H9 (cell line): ENCODE measurements around the gene TMEM156. TPM values are rescaled to one million over a fixed set of nuclear protein-coding genes. Genes with fewer than 3 reads are reported as not detected.

Source experiments
- DNase-seq: peaks from one replicate; pipeline ENCODE4 v3.0.0-alpha.2; 2017
- H2AFZ ChIP-seq: one replicate; pipeline ENCODE4 v1.6.1; 2013; ENCODE audit warnings: mild to moderate bottlenecking, low read length, control low read depth, moderate library complexity
- H2AK5ac ChIP-seq: 2 replicates; pipeline ENCODE4 v1.6.1; 2013; ENCODE audit warnings: low read length, control low read depth, mixed read lengths; ENCODE audit not compliant: insufficient read length
- H2BK120ac ChIP-seq: one replicate; pipeline ENCODE4 v1.6.1; 2013; ENCODE audit warnings: low read depth, mild to moderate bottlenecking, low read length, control low read depth, inconsistent platforms; ENCODE audit not compliant: poor library complexity, severe bottlenecking
- H2BK12ac ChIP-seq: 2 replicates; pipeline ENCODE4 v1.6.1; 2013; ENCODE audit warnings: low read length, control low read depth, mixed read lengths, low read depth; ENCODE audit not compliant: insufficient read length
- H2BK15ac ChIP-seq: 2 replicates; pipeline ENCODE4 v1.6.1; 2013; ENCODE audit warnings: low read depth, low read length, control low read depth
- H2BK20ac ChIP-seq: one replicate; pipeline ENCODE4 v1.6.1; 2013; ENCODE audit warnings: low read depth, mild to moderate bottlenecking, low read length, control low read depth, inconsistent platforms; ENCODE audit not compliant: poor library complexity, severe bottlenecking
- H2BK5ac ChIP-seq: 2 replicates; pipeline ENCODE4 v1.6.1; 2013; ENCODE audit warnings: low read length, control low read depth, mixed read lengths; ENCODE audit not compliant: insufficient read length
- H3K14ac ChIP-seq: 2 replicates; pipeline ENCODE4 v1.6.1; 2013; ENCODE audit warnings: low read length, control low read depth; ENCODE audit not compliant: insufficient read depth
- H3K18ac ChIP-seq: 2 replicates; pipeline ENCODE4 v1.6.1; 2013; ENCODE audit warnings: low read depth, mild to moderate bottlenecking, mixed read lengths, low read length, control low read depth; ENCODE audit not compliant: insufficient read length
- H3K23ac ChIP-seq: 2 replicates; pipeline ENCODE4 v1.6.1; 2013; ENCODE audit warnings: low read length, control low read depth, mixed read lengths, low read depth; ENCODE audit not compliant: insufficient read length
- H3K23me2 ChIP-seq: 2 replicates; pipeline ENCODE4 v1.6.1; 2013; ENCODE audit warnings: low read depth, mild to moderate bottlenecking, mixed read lengths, low read length, control low read depth; ENCODE audit not compliant: insufficient read length, poor library complexity, severe bottlenecking
- H3K27ac ChIP-seq: 2 replicates; pipeline ENCODE4 v1.5.1; 2013; ENCODE audit warnings: low read length, control low read depth, mixed read lengths, low read depth; ENCODE audit not compliant: insufficient read length
- H3K27me3 ChIP-seq: 2 replicates; pipeline ENCODE4 v1.6.1; 2013; ENCODE audit warnings: low read length, control low read depth, inconsistent platforms; ENCODE audit not compliant: insufficient read depth
- H3K4ac ChIP-seq: 2 replicates; pipeline ENCODE4 v1.6.1; 2013; ENCODE audit warnings: low read depth, mild to moderate bottlenecking, control low read depth, inconsistent platforms, low read length, moderate library complexity
- H3K4me1 ChIP-seq: 2 replicates; pipeline ENCODE4 v1.6.1; 2013; ENCODE audit warnings: low read length, control low read depth, inconsistent platforms; ENCODE audit not compliant: insufficient read depth
- H3K4me2 ChIP-seq: 2 replicates; pipeline ENCODE4 v1.6.1; 2013; ENCODE audit warnings: low read length, control low read depth, mixed read lengths; ENCODE audit not compliant: insufficient read length, insufficient read depth
- H3K56ac ChIP-seq: 2 replicates; pipeline ENCODE4 v1.6.1; 2013; ENCODE audit warnings: low read depth, mild to moderate bottlenecking, mixed read lengths, low read length, control low read depth; ENCODE audit not compliant: insufficient read length
- H3K79me1 ChIP-seq: 2 replicates; pipeline ENCODE4 v1.6.1; 2013; ENCODE audit warnings: low read depth, mild to moderate bottlenecking, moderate library complexity, low read length, control low read depth, inconsistent platforms; ENCODE audit not compliant: insufficient read depth, poor library complexity, severe bottlenecking
- H3K79me2 ChIP-seq: 2 replicates; pipeline ENCODE4 v1.6.1; 2013; ENCODE audit warnings: low read length, control low read depth, inconsistent platforms; ENCODE audit not compliant: insufficient read depth
- H3K9ac ChIP-seq: 2 replicates; pipeline ENCODE4 v1.6.1; 2013; ENCODE audit warnings: low read length, control low read depth, mixed read lengths; ENCODE audit not compliant: insufficient read length; ENCODE audit errors: extremely low read depth
- H3K9me3 ChIP-seq: one replicate; pipeline ENCODE4 v1.6.1; 2013; ENCODE audit warnings: low read depth, low read length, inconsistent platforms; ENCODE audit not compliant: control insufficient read depth
- H3T11ph ChIP-seq: one replicate; pipeline ENCODE4 v1.6.1; 2013; ENCODE audit warnings: mild to moderate bottlenecking, low read length, control low read depth, inconsistent platforms
- H4K20me1 ChIP-seq: one replicate; pipeline ENCODE4 v1.6.1; 2013; ENCODE audit not compliant: control insufficient read depth, insufficient read length, insufficient read depth
- H4K5ac ChIP-seq: 2 replicates; pipeline ENCODE4 v1.6.1; 2013; ENCODE audit warnings: low read depth, mild to moderate bottlenecking, mixed read lengths, low read length, control low read depth; ENCODE audit not compliant: insufficient read length
- H4K8ac ChIP-seq: replicated peaks from 2 replicates; pipeline ENCODE4 v1.6.1; 2013; ENCODE audit warnings: low read length, control low read depth, mixed read lengths, low read depth; ENCODE audit not compliant: insufficient read length
- H4K91ac ChIP-seq: 2 replicates; pipeline ENCODE4 v1.6.1; 2013; ENCODE audit warnings: low read depth, mild to moderate bottlenecking, moderate library complexity, mixed read lengths, low read length, control low read depth; ENCODE audit not compliant: insufficient read length
- H3K27ac Mint-ChIP-seq, 3 experiments: 2 replicates in 2 of 3; 3 replicates in 1 of 3; pipeline ENCODE4 v1.8.0; 2020 to 2021; ENCODE audit warnings: mixed read lengths in 3 of 3, mild to moderate bottlenecking in 1 of 3, moderate library complexity in 1 of 3
- H3K27me3 Mint-ChIP-seq: 2 replicates; pipeline ENCODE4 v1.8.0; 2021; ENCODE audit warnings: low read depth, mild to moderate bottlenecking, moderate library complexity, mixed read lengths
- H3K36me3 Mint-ChIP-seq, 3 experiments: 2 replicates in 2 of 3; 3 replicates in 1 of 3; pipeline ENCODE4 v1.8.0; 2020 to 2021; ENCODE audit warnings: low read depth in 3 of 3, mixed read lengths in 3 of 3; ENCODE audit not compliant: insufficient read depth in 1 of 3
- H3K4me1 Mint-ChIP-seq, 2 experiments: 2 replicates each; pipeline ENCODE4 v1.8.0; 2020; ENCODE audit warnings: mixed read lengths in 2 of 2
- H3K4me3 Mint-ChIP-seq, 2 experiments: 2 replicates in 1 of 2; 3 replicates in 1 of 2; pipeline ENCODE4 v1.8.0; 2020 to 2021; ENCODE audit warnings: mild to moderate bottlenecking in 2 of 2, mixed read lengths in 2 of 2, moderate library complexity in 1 of 2
- H3K9me3 Mint-ChIP-seq, 2 experiments: 2 replicates in 1 of 2; 3 replicates in 1 of 2; pipeline ENCODE4 v1.8.0; 2020; ENCODE audit warnings: mild to moderate bottlenecking in 2 of 2, mixed read lengths in 2 of 2, moderate library complexity in 1 of 2
- CTCF ChIP-seq: fragments of 200-600 bp; sonication (generic); conservative IDR thresholded peaks from 3 replicates; pipeline ENCODE4 v1.8.0; 2021; ENCODE audit warnings: antibody characterized with exemption, mild to moderate bottlenecking
- WGBS: extraction: QIAGEN DNeasy Blood & Tissue Kit; methylation state at CpG from one replicate; pipeline ENCODE4 v1.1.7; 2013; ENCODE audit warnings: missing lambda C conversion rate, low lambda C conversion rate, mixed read lengths; ENCODE audit not compliant: insufficient read length; ENCODE audit errors: extremely low coverage; 5-methylcytosine and 5-hydroxymethylcytosine counted together
- total RNA-seq: library from RNA; stranded (reverse); gene quantifications from 2 replicates; pipeline ENCODE4 v1.2.1, GENCODE V29; 2021

The TMEM156 gene
- total RNA-seq, 1 experiment from 2014 or later, result not detected

GRCh38 chr4:38968668-38969067 is 63.5 kb downstream of the TMEM156 start:
- Histone ChIP-seq H3K27ac (no peak overlapping the region), H2BK5ac (no peak overlapping the region), H2BK120ac (no peak overlapping the region), H2BK15ac (no peak overlapping the region), H2BK12ac (no peak overlapping the region), H3K56ac (no peak overlapping the region), H4K8ac (no peak overlapping the region), H4K91ac (no peak overlapping the region), H3K18ac (no peak overlapping the region), H3K4me2 (no peak overlapping the region), H2BK20ac (no peak overlapping the region), H3K9me3 (no peaks in the 10 kb centered on the region), H3T11ph (no peak overlapping the region), H3K79me1 (no peaks in the 10 kb centered on the region), H3K23me2 (no peaks in the 10 kb centered on the region), H3K4me1 (peaks cover 2% of the 10 kb centered on the region; the same call in 1 of the 2 replicates), H2AK5ac (no peak overlapping the region), H3K14ac (no peak overlapping the region), H3K9ac (no peak overlapping the region), H3K27me3 (no peaks in the 10 kb centered on the region), H3K23ac (no peak overlapping the region), H3K4ac (no peak overlapping the region), H3K79me2 (no peaks in the 10 kb centered on the region), H2AFZ (no peak overlapping the region), H4K20me1 (no peaks in the 10 kb centered on the region), H4K5ac (no peak overlapping the region)
- Mint-ChIP-seq H3K4me1 (peaks cover 0 to 5% of the 10 kb centered on the region in 2 experiments; a peak in 2 of 4 replicates), H3K4me3 (no peak overlapping the region), H3K36me3 (no peaks in the 10 kb centered on the region), H3K9me3 (no peaks in the 10 kb centered on the region; a peak in 1 of 5 replicates), H3K27me3 (no peaks in the 10 kb centered on the region; the same call in 1 of the 2 replicates), H3K27ac (no peak overlapping the region)
- WGBS, result no CpG with 5 or more reads among the region's 5 CpGs
- DNase-seq, result no peak
- TF ChIP-seq CTCF, result no peak
